GM23248 (cell line): ENCODE results near the gene MOB3B.

Source experiments
- EZH2 ChIP-seq: fragments of 200-600 bp; sonication (generic); IDR thresholded peaks from 2 replicates; pipeline ENCODE4 v1.6.1; 2018; ENCODE audit warnings: antibody characterized with exemption, mild to moderate bottlenecking; ENCODE audit not compliant: insufficient read depth, poor library complexity, severe bottlenecking
- EZH2phosphoT487 ChIP-seq: fragments of 200-600 bp; sonication (generic); IDR thresholded peaks from 2 replicates; pipeline ENCODE4 v1.6.1; 2018; ENCODE audit warnings: antibody characterized with exemption, moderate library complexity, mild to moderate bottlenecking, low read depth; ENCODE audit not compliant: insufficient read depth

DNA sequence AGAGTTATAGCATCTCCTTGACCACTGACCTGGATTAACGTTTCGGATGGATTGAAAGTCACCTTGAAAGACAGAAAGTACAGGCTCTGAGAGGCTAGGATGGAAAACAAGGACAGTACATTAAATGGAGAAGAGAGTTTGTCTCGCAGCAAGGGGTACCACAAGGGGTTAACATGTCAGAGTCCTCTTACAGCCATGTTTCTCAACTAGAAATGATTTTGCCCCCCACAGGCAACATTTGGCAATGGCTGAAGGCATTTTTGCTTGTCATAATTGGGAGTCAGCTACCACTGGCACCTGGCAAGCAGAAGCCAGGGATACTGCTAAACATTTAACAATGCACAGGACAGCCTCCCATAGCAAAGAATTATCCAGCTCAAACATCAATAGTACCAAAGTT is 141.9 kb downstream of the MOB3B start:
- TF ChIP-seq EZH2 (no peak), EZH2phosphoT487 (no peak)
